Hindlimb muscle (tissue), 1 donor: ENCODE results near the gene MAL. TPM values are rescaled to one million over a fixed set of nuclear protein-coding genes. Genes with fewer than 3 reads are reported as not detected.
A peak's percentile ranks its signal among the peaks of the same experiment; 100 is the strongest.

Experiments used
- DNase-seq: peaks from one replicate; pipeline ENCODE4 v3.0.0-alpha.2; 2013
- polyA plus RNA-seq: library from polyadenylated mRNA; unstranded; fragments of 120-200 nt; gene quantifications from one replicate; pipeline ENCODE4 v1.2.1, GENCODE V29; 2013; ENCODE audit not compliant: insufficient read length

The MAL gene
- polyA plus RNA-seq, 1 donor: 5.2 TPM

DNA sequence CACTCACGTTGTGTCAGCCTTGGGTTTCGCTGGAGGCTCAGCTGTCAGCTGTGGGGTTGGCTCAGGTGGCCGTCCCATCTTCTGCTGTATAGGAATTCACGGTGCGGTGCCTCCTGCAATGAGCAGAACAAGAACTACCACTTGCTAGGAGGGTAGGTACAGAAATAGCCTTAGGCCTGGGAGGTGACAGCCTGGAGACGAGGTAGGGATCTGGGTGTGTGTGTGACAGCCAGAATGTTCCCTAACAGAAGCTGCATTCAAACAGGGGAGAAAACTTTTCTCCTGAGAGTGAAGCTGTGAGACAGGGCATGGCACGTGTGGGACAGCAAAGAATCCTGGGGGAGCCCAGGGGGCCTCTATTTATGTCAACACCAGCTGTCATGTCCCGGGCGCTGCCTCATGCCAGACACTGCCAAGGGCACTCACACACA, 8.4 kb upstream of the MAL start:
- no peak for DNase-seq

DNA sequence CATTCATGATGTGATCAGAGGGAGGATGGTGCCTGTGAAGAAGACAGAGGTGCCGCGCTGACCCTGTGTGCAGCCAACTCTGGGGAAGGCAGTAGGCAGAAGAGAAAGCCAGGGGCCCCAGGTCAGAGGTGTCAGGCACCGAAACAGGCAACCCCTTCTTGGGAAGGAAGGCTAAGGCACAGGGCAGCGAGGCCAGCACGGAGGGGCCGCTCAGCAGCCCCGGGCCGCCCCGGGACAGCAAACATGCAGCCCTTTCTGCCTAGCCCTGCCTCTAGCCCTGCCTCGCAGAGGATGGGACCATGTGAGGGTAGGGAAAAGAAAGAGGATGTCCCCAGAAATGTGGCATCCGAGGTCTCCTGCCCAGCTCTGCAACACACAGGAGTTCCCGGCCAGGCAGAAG, 7.7 kb upstream of the MAL start:
- DNase-seq: no peak

DNA sequence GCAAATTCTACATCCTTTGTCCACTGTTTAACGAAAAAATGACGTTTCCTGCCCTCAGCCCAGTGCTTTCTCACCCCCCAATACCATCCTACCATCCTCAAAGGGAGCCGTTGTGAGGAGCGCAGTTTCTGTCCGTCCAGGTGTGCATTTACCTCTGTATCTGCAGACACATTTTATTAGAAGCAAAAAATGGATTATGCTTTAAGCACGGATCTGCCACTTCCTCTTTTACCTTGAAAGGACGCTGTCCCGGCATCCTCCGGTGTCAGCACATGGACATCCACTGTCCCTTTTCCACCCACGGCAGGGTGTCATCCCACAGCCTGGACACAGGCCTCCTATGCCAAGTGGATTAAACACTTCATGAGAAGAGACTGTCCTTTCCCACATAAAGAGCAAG, 7.2 kb upstream of the MAL start:
- DNase-seq: no peak

DNA sequence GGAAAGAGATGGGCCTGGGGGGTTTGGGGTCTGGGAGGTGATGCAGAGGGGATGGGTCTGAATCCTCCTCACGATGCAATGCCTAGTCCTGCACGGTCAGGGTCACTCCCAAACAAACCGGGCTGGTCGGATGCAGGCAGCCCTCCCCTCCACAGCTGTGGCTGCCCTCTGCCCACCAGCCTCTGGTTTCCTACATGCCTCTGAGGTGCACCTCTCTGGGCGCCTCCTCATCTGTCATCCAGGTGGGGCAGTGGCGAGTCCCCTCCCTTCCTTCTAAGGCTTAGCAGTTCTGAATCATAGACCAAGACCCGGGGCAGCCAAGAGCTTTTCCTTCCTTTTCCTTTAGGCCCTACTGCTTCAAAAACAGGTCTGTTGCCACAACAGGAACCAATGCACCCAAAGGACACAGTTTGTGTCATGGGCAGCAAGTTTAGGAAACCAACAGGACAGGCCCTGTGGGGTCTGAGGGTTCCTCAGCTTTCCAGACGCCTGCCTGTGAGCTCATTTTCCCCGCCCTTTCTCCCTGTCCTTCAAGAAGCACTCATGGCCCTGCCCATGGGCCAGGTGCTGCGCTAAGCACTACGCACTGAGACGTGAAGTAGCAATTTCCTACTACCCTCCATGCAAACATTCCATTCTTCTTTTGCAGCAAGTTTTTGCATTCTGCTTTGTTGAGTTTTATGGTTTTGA, 6.5 kb upstream of the MAL start:
- DNase-seq: no peak

DNA sequence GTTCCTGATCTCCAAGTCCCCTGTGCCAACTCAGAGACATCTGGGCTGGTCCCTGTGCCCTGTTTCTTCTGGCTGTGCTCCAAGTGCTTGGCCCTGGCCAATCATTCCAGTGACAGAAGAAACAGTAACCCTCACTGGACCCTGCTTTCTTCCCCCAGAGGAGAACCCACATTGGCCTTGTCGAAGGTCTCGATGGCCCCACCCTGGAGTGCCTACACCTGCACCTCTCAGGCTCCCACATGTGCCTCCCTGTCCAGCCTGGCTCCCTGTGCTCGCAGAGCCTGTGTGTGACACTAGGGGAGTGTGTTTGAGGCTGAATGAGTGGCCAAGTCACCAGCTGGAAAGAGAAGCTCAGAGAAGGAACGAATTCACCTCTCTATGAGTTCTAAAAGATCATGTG, 5.9 kb upstream of the MAL start:
- no peak for DNase-seq

DNA sequence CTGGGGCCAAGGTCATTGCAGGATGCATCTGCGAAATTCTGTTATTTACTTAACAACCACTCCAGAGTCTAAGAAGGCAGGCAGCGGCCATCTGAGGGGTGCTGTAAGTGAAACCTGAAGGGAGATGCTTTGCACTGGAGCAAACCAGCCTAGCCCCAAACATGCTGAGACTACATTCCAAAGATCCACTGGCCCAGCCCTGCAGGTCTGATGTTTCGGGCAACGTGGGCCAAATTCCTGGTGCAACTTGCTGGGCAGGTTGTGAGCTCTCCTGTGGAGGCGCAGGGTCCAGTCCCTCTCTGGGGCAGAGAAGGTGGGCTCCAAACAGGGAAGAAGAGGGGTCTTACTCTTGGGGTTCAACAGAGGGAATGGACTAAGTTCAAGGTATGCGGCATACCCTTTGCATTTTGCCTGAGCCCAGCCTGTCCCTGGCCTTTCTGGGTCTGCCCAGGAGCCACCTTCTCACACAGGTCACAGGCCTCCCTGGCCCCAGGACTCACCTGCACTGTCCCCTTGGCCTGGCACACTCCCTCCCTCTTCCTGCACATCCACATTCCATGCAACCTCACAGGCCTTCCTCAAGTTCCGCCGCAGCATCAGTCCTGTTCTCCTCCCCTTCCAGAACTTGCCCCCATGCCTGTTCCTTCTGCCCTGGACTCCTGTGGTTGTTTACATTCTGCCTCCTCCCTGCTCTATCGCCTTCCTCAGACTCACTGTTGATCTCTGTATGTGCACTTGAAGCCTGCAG, 5.1 kb upstream of the MAL start:
- DNase-seq: no peak

DNA sequence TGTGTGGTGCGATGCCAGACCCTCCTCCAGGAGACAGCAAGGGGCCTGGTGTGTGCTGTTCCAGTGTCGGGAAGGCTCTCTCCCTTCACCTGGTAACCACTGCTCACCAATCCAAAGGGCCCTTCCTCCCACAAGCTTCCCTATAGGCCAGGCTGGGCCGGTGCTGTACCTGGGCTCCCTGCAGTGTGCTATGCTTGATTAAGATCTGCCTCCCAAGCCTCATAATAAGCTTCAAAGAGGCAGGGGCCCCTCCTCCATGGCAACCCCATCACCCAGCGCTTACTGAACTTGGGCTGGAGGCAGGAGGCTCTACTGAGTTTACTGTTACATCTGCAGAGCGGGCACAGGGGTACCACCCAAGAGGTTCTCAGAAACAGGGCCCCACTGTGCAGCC, 4.5 kb upstream of the MAL start:
- no peak for DNase-seq

DNA sequence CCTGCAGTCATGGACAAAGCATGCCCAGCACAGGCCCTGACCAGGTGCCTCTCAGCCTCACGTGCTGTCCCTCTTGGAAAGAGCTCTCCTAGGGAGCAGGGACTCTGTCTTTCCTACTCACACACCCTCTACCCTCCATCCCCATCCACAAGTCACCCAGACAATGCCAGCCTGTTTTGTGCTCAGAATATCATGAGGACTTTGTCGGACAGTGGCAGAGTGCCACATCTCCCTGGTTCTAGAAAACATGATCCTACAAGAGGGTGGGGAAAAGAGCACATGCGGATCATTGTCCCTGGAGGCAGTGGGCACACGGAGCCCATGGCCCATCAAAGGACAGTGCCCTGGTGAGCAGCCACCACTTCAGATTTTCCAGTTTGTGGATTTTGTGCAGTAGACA, 3.7 kb upstream of the MAL start:
- no peak for DNase-seq

DNA sequence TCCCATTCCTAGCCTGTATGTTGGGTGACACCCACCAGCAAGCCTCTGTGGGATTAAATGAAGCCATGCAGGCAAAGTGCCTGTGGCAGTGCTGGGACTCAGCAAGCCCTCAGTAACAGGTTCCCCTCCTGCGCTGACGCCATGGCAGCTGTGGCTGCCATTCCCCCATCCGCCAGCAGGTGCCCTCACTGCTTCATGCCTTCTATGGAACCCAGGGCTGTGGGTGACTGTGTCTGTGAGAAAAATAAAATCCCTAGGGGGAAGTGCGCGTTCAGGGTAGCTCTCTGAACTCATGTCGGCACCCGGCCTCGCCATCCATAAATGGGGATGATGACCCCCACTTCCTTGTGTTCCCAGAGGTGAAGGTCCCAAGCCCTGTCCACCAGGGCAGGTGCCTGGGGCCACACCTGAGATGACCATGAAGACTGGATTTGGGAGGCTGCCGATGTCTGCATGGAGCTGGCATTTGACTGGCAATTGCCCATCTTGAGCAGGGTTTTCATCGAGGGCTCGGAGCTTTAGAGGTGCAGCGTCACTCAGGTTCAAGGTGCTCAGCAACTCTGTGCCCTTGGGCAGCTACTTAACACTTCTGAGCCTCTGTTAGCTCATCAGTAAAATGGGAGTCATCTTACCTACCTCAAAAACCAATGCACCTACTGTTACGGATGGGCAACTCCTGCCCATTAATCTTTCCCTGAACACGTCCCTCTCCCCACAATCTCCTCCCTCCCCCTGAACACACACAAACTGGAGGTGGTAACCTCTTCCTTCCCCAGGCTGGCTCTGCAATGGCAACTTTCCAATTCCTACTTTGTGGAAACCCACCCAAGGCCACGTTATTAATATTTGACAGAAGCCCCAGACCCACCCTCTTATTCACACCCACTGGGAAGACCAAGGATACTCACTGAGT, 2.9 kb upstream of the MAL start:
- peak; percentile 34 for DNase-seq

DNA sequence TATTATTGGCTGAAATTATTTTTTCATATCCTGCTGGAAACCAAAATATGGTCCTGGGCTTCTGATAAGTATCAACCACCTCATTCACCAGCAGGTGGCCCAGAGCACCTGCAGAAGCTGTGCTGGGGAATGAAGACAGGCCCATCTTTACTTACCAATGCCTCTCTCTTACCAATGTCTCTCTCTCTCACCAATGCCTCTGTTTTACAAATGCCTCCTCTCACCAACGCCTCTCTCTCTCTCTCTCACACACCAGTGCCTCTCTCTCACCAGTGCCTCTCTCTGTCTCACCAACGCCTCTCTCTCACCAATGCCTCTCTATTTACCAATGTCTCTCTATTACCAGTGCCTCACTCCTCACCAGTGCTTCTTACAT, 2.3 kb upstream of the MAL start:
- DNase-seq: no peak

DNA sequence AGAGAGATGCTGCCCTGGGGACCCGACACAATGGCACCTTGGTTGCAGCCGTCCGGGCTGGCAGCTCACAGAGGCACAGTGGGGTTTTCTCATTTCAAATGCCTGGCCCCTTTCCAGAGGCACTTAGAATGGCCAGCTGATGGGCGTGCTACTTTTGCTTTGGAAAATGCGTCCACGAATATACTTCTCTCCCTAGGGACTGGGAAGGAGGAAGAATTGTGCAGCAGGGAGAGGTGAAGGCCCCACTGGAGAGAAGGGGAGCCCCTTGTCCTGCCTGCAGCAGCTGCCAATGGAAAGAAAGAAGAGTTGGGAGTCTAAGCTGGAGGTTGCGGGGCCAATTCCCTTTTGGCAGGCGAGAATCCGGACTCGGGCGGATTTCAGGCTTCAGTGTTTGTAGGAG, 1.1 kb upstream of the MAL start:
- no peak for DNase-seq

DNA sequence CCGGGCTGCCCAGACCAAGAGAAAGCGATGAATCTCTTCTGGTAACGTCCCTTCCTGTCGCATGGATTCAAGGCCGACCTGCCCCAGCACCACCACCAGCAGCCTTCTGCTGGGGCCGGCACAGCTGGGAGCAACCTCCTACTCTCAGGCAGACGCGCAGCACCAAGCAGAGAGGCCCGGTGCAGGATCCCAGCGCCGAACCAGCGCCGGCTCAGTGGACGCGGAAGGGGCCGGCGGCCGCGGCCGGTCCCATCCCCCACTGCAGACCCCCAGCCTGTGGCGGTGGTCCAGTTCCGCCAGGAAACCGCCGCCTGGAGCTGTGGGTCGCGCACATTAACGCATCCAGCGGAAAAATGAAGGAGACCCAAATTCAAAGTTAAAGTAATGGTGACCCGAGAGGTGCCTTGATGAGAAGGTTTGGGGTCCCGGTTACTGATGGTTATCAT, 525 bp upstream of the MAL start:
- DNase-seq: no peak

DNA sequence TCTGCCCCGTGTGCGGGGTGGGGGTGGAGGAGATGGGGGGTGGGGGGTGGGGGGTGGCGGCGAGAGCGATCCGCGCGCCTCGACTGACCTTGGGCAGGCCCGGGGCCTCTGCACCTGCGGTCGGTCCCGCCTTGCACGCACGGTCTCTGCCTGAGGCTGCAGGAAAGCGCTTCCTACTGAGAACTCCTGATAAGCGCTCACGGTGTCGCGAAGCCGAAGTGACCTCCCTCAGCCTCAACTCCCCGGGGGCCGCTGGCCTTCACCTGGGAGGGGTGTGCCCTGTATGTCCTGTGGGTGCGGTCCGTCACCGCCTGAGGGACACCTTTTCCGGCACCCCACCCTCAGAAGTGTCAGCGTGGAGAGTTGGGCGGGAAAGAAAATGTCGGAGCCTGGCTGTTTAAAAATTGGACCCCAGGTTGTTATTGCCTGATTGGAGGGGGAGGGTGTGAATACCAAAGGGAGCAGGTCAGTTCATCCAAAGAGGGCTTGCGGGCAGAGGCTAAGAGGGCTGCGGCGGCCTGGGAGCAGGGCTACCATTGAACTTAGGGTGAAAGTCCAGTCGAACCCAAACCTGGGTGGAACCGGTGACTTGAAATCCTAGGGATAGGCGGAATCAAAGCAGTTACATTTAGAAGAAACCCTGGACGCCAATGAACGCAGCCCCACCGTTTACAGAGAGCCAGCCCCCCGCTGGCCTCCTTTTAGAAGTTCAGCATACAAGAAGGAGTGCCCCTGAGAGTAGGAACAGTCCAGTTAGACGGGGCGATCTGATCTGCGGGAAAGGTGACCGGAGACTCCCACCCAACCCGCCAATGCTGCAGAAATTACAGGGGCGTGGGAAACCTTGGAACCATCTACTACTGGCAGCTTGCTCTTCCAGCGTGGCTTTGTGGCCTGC, 1.2 kb downstream of the MAL start:
- DNase-seq: no peak

DNA sequence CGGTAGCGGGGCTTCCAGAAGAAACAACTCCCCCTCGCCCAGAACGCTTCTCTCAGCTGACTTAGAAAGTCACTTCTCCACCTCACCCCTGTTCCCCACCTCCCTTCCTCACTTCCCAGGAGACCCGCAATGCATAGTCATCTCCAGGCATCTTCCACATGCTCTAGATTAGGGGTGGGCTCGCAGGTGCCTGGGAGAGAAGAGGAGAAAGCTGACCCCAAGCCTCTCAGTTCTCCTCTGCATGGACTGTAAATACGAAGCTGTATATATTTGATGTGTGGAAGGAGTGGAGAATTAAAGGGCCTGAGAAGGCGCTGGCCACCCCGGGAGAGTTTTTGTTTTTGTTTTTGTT, 1.8 kb downstream of the MAL start:
- no peak for DNase-seq

DNA sequence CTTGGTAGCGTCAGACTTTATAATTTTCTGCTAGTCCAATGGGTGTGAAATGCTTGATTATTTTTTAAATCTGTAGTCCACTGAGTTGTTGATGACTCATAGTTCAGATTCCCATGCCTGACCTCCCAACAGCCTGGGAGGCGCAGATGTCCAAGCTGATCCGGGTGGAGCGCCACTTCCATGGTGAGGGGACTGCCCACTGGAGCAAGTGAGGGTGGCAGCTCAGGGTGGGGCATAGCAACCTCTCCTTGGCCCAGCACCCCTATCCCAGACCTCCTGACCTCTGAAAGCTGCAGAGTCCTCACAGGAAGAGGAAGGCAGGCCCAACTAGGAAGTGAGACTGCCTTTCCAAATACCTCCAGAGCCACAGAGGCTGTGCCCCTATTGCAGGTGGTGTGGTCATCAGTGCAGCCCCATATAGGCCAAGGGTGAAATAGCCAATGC, 4.4 kb downstream of the MAL start:
- no peak for DNase-seq

DNA sequence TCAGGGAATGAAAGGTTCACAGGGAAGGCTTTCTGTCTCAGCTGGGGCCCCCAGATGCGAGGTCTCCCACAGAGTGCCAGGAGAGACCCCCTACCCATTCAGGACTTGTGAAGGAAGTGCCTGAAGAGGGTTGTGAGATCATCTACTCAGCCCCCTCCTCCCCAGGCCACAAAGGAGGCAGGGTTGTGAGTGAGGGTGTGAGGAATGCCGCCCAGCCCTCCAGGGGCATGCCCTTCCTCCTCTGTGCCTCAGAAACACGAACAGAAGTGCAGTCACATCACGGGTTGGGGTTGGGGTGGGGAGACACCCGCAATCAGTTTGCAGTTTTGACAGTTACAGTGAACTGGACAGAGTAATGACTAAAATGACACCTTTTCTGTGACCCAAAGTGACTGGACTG, 5.0 kb downstream of the MAL start:
- no peak for DNase-seq

DNA sequence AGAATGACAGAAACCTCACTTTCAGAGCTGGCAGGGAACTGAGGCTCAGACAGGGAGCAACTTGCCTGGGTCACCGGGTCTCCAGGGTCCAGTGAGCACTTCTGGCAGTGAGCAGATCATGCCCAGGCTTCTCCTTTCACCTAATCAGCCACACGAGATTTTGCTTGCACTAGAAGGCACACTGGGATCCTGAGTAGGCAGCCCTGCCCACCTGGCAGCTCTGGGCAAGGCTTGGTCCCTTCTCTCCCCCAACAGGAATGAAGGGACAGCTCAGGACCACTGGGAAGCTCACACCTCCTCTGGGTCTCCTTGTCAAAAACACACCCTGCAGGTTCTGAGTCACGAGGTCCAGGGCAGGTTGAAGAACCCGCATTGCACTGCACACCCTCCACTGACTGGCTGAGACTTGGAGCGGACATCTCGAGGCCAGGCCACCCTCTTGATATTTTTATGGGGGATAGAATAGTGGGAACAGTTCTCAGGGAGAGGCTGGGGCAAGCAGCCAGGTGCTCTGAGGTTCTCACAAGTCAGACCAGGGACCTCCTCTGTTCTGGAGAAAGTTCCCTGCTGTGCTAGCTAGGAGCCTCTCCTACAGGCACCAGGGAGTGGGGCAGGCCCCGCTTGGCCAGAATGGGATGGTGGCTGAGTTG, 5.7 kb downstream of the MAL start:
- no peak for DNase-seq

DNA sequence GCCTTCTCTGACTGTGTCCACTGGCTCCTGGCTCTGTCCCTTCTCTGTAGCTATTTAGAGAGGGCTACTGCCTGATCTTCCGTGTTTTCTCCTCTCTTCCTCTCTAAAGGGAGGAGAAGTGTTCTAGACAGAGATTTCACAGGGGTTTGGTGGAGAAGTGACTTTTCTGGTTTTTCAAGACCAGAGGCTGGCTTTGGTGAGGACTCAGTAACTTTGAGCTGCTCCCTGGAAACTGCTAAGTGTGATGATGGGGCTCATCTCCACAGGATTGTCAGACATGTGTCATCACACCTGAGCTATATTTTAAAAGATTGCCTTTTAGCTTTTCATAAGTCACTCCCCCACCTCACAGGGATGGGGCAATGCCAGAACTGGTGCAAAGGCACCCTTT, 6.2 kb downstream of the MAL start:
- DNase-seq: no peak

DNA sequence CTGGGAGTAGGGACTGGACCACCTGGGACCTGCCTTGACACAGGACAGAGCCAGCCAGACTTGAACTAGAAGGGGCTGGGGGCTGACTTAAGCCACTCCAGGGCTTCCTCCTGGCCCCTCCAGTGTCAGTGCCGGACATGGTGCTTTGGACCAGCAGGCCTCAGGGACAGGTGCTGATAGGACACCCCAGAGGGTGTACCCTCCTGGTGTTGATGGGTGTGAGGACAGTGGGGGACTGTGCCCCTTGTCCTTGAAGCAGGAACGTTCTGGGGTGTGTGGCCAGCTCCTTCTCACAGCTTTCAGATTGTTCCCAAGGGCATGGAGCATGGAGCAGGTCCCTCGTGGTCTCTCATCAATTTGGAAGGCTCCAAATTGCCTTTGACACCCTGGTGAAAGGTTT, 6.8 kb downstream of the MAL start:
- DNase-seq: no peak

DNA sequence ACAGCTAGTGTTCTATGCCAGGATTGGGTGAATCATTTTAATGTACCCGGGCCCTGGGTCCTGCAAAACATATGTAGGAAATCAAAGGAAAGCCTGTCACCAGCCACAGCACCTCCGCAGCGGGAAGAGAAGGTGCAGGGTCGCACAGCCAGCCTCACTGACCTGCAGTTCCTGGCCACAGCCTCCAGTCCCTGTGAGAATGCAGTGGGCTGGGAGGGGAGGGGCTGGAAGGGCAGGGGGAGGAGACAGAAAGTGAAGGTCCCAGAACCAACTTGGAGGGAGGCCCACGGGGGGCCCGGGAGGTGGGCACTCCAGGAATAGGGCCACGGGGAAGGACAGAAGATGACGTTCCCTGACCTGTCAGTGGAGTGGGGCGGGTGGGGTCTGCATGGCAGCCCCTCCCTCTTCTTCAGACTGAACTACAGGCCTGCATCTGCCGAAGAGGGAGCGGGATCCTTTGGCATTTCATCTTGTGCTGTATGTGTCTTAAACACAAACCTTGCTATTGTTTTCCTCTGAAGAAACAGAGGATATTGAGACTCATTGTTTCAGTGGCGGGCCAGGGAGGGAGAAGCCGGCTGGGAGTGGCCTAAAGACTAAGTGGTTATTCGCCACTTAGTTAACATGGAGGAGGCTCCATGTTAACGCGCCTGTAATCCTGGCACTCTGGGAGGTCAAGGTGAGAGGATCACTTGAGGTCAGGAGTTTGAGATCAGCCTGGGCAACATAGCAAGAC, 7.5 kb downstream of the MAL start:
- no peak for DNase-seq

DNA sequence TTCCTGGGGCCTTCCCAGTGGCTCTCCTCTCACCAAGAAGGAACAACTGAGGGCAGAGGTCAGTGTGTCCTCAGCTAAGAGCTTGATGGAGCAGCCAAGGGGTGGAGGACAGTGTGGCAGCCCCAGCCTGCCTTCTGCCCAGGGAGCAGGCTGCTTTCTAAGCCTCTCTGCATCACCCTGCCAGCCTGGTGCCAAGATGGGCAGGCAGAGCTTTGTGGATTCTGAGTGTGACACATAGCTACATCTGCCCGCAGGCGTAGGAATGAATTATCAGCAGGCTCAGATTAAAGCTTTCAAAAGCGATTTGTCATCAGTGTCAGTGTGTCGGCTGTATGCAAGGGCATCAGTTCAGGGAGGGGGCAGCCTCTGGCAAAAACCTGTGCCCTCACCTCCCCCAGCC, 8.7 kb downstream of the MAL start:
- no peak for DNase-seq
